IMR-90 (cell line): ENCODE data around the gene METTL22. TPM values are rescaled to one million over a fixed set of nuclear protein-coding genes. Genes with fewer than 3 reads are reported as not detected.
A peak's percentile ranks its signal among the peaks of the same experiment; 100 is the strongest.

Experiments used
- ATAC-seq: fragments of 200-7000 bp; cut with Tn5 transposase; 2 replicates; pipeline ENCODE4 v1.9.1; 2020; ENCODE audit warnings: low read depth, mild to moderate bottlenecking, moderate library complexity
- BruUV-seq: library from RNA; stranded (reverse); fragments of 400-500 nt; replicated peaks from 2 replicates; lab custom pipeline; 2021; lab: Mats Ljungman, UMichigan
- CTCF ChIA-PET: fragments of 300-600 bp; formaldehyde crosslinking; extraction: SDS; loops from one replicate; lab custom pipeline; 2021; ENCODE audit warnings: antibody characterized with exemption; lab: Yijun Ruan, JAX
- POLR2A ChIA-PET: fragments of 300-600 bp; sonication (Branson Sonifier 250); formaldehyde crosslinking; loops from one replicate; lab custom pipeline; 2022; ENCODE audit warnings: antibody characterized with exemption; ENCODE audit not compliant: unreplicated experiment; lab: Charles Lee
- DNase-seq: peaks from one replicate; pipeline ENCODE4 v3.0.0; 2013
- H2AFZ ChIP-seq: replicated peaks from 2 replicates; pipeline ENCODE3; 2013; ENCODE audit warnings: low read length, mild to moderate bottlenecking; ENCODE audit not compliant: poor library complexity
- H2AK5ac ChIP-seq: 2 replicates; pipeline ENCODE4 v1.6.1; 2013; ENCODE audit warnings: low read depth, low read length, inconsistent platforms
- H2AK9ac ChIP-seq: replicated peaks from 2 replicates; pipeline ENCODE3; 2013; ENCODE audit warnings: mild to moderate bottlenecking, low read depth, low read length, moderate library complexity; ENCODE audit not compliant: poor library complexity
- H2BK120ac ChIP-seq: 2 replicates; pipeline ENCODE4 v1.6.1; 2013; ENCODE audit warnings: low read depth, low read length, inconsistent platforms
- H2BK15ac ChIP-seq: 3 replicates; pipeline ENCODE4 v1.6.1; 2013; ENCODE audit warnings: low read depth, low read length, inconsistent platforms
- H2BK20ac ChIP-seq: 2 replicates; pipeline ENCODE4 v1.6.1; 2013; ENCODE audit warnings: low read depth, mild to moderate bottlenecking, inconsistent platforms, low read length, moderate library complexity
- H2BK5ac ChIP-seq: 2 replicates; pipeline ENCODE4 v1.6.1; 2013; ENCODE audit warnings: mild to moderate bottlenecking, low read depth, low read length, inconsistent platforms; ENCODE audit not compliant: poor library complexity, severe bottlenecking
- H3K14ac ChIP-seq: replicated peaks from 2 replicates; pipeline ENCODE4 v1.6.1; 2013; ENCODE audit warnings: low read depth, low read length, inconsistent platforms
- H3K18ac ChIP-seq: 2 replicates; pipeline ENCODE4 v1.6.1; 2013; ENCODE audit warnings: low read depth, low read length, control low read depth
- H3K23ac ChIP-seq: 2 replicates; pipeline ENCODE4 v1.6.1; 2013; ENCODE audit warnings: low read depth, low read length, inconsistent platforms
- H3K27ac ChIP-seq: 2 replicates; pipeline ENCODE4 v1.5.1; 2013; ENCODE audit warnings: mild to moderate bottlenecking, control low read depth, low read length; ENCODE audit not compliant: insufficient read depth
- H3K27me3 ChIP-seq: 2 replicates; pipeline ENCODE4 v1.6.1; 2013; ENCODE audit warnings: low read length; ENCODE audit not compliant: control insufficient read depth, insufficient read depth
- H3K36me3 ChIP-seq: 2 replicates; pipeline ENCODE4 v1.6.1; 2013; ENCODE audit warnings: low read length, mixed read lengths; ENCODE audit not compliant: control insufficient read depth, insufficient read depth
- H3K4ac ChIP-seq: 2 replicates; pipeline ENCODE4 v1.6.1; 2013; ENCODE audit warnings: low read depth, low read length, inconsistent platforms
- H3K4me1 ChIP-seq: 2 replicates; pipeline ENCODE4 v1.6.1; 2013; ENCODE audit warnings: low read length, mixed read lengths; ENCODE audit not compliant: control insufficient read depth, insufficient read depth
- H3K4me2 ChIP-seq: 2 replicates; pipeline ENCODE4 v1.6.1; 2013; ENCODE audit warnings: low read depth, mild to moderate bottlenecking, control low read depth, low read length, moderate library complexity
- H3K4me3 ChIP-seq: 2 replicates; pipeline ENCODE4 v1.5.1; 2013; ENCODE audit warnings: low read depth, mild to moderate bottlenecking, control low read depth, low read length, moderate library complexity; ENCODE audit not compliant: insufficient read depth
- H3K56ac ChIP-seq: 2 replicates; pipeline ENCODE4 v1.6.1; 2013; ENCODE audit warnings: low read length, inconsistent platforms; ENCODE audit not compliant: insufficient read depth; ENCODE audit errors: extremely low read depth
- H3K79me1 ChIP-seq, 2 experiments: 2 replicates each; pipeline ENCODE4 v1.6.1; 2013; ENCODE audit warnings: low read length in 2 of 2, inconsistent platforms in 1 of 2, low read depth in 1 of 2
- H3K9ac ChIP-seq: 2 replicates; pipeline ENCODE4 v1.6.1; 2013; ENCODE audit warnings: low read depth, low read length, control low read depth
- H3K9me1 ChIP-seq: 2 replicates; pipeline ENCODE4 v1.6.1; 2013; ENCODE audit warnings: low read length, inconsistent platforms; ENCODE audit not compliant: insufficient read depth
- H3K9me3 ChIP-seq: 2 replicates; pipeline ENCODE4 v1.6.1; 2013; ENCODE audit warnings: low read length; ENCODE audit not compliant: control insufficient read depth, insufficient read depth
- H4K20me1 ChIP-seq: 2 replicates; pipeline ENCODE4 v1.6.1; 2013; ENCODE audit warnings: low read length, inconsistent platforms; ENCODE audit not compliant: insufficient read depth
- H4K5ac ChIP-seq: 2 replicates; pipeline ENCODE4 v1.6.1; 2013; ENCODE audit warnings: mild to moderate bottlenecking, low read depth, low read length, control low read depth
- H4K8ac ChIP-seq, 2 experiments: 2 replicates each; pipeline ENCODE4 v1.6.1; 2013; ENCODE audit warnings: low read depth in 2 of 2, low read length in 2 of 2, control low read depth in 1 of 2, inconsistent platforms in 1 of 2
- H4K91ac ChIP-seq: 2 replicates; pipeline ENCODE4 v1.6.1; 2013; ENCODE audit warnings: low read depth, low read length, inconsistent platforms; ENCODE audit not compliant: insufficient read depth
- FOS ChIP-seq: fragments of 150-350 bp; IDR thresholded peaks from 2 replicates; pipeline ENCODE4 v1.6.1; 2016; ENCODE audit warnings: low read depth, low read length
- MAFK ChIP-seq: IDR thresholded peaks from 2 replicates; pipeline ENCODE4 v1.6.1; 2012; ENCODE audit warnings: low read depth, low read length, improper control_type of control experiment
- WGBS, 2 experiments: methylation state at CpG; one replicate each; pipeline versions ENCODE4 v1.1.5 to v1.1.7; 2013; ENCODE audit warnings: missing lambda C conversion rate in 2 of 2; ENCODE audit not compliant: insufficient read length in 1 of 2; ENCODE audit errors: extremely low coverage in 2 of 2; 5-methylcytosine and 5-hydroxymethylcytosine counted together
- dilution Hi-C: fragments of 300-500 bp; cut with HindIII; formaldehyde crosslinking; loops from one replicate; pipeline ENCODE4 v1.14.3; 2018; ENCODE audit warnings: low sequenced_read_pairs; ENCODE audit not compliant: unreplicated experiment
- in situ Hi-C: fragments of 300-500 bp; cut with MboI; formaldehyde crosslinking; loops from 3 replicates; pipeline ENCODE4 v1.14.3; 2019; ENCODE audit warnings: low sequenced_read_pairs, inconsistent platforms, mixed read lengths
- intact Hi-C: fragments of 100-400 bp; cut with micrococcal nuclease; formaldehyde crosslinking; loops from 2 replicates; pipeline ENCODE4 v1.10.0; 2022
- polyA plus RNA-seq, 3 experiments: library from polyadenylated mRNA; depleted of rRNA; stranded (reverse); fragments of >200 nt; gene quantifications; 2 replicates each; pipeline ENCODE4 v1.2.3, GENCODE V29; 2012; ENCODE audit warnings: low replicate concordance in 1 of 3
- total RNA-seq: library from RNA; depleted of rRNA; stranded (reverse); fragments of >200 nt; gene quantifications from 2 replicates; pipeline ENCODE4 v1.2.3, GENCODE V29; 2012

METTL22 gene
- total and polyA plus RNA-seq, 2 of the 4 experiments (the other 2 are of a cell fraction) = 27.2 to 51.2 TPM

- no peak overlapping the region for H3K4ac ChIP-seq
- no peak overlapping the region for H2AFZ ChIP-seq
- no peak overlapping the region for H4K5ac ChIP-seq
- dilution Hi-C loops = no loop called here
- no peaks in the 10 kb centered on the region for H3K36me3 ChIP-seq
- no peak overlapping the region for H4K8ac ChIP-seq
- no peak overlapping the region for H3K4me3 ChIP-seq
- H3K56ac ChIP-seq = no peak overlapping the region
- peaks cover 8% of the 10 kb centered on the region for H3K9me3 ChIP-seq
- no peaks in the 10 kb centered on the region for H3K79me1 ChIP-seq
- DNase-seq (no peak), ATAC-seq (no peak)
- WGBS, 2 experiments = 43% methylated on average over 1 of the region's 8 CpGs; no CpG with 5 or more reads in 1 of the 2 experiments
- intact Hi-C loops = no loop called here
- H3K4me1 ChIP-seq = no peaks in the 10 kb centered on the region
- no peak overlapping the region for H2BK20ac ChIP-seq
- H2BK120ac ChIP-seq = no peak overlapping the region
- peaks cover 3% of the 10 kb centered on the region; the same call in 1 of the 2 replicates for H3K27me3 ChIP-seq
- no peak overlapping the region for H2AK9ac ChIP-seq
- H3K9ac ChIP-seq = no peak overlapping the region
- ChIA-PET POLR2A (no interaction called here), CTCF (no interaction called here)
- TF ChIP-seq MAFK = peak; percentile 91
- no peak for TF ChIP-seq FOS
- H3K18ac ChIP-seq = no peak overlapping the region
- H2BK5ac ChIP-seq = no peak overlapping the region
- H4K20me1 ChIP-seq = no peaks in the 10 kb centered on the region
- no TSS peak for BruUV-seq
- H3K9me1 ChIP-seq = no peaks in the 10 kb centered on the region
- H2BK15ac ChIP-seq = no peak overlapping the region
- no peak overlapping the region for H4K91ac ChIP-seq
- H3K27ac ChIP-seq = no peak overlapping the region
- no peak overlapping the region for H3K23ac ChIP-seq
- in situ Hi-C loops = no loop called here
- no peak overlapping the region for H2AK5ac ChIP-seq
- H3K14ac ChIP-seq = no peak overlapping the region
- no peak overlapping the region for H3K4me2 ChIP-seq
These were observed 70.2 kb downstream of the METTL22 start for GRCh38 chr16:8691728-8692127.
